GM21515 (cell line): ENCODE data around the gene POC5.
A peak's percentile ranks its signal among the peaks of the same experiment; 100 is the strongest.
"Not testable (repeated sequence)": the region's sequence is repeated elsewhere in the genome, so short reads cannot be mapped to it uniquely, and the experiment has no call there.

Experiments
- ATAC-seq: cut with Tn5 transposase; IDR thresholded peaks from one replicate; pipeline ENCODE4 v1.9.1; 2021; ENCODE audit not compliant: unreplicated experiment

Gene POC5, protein sequence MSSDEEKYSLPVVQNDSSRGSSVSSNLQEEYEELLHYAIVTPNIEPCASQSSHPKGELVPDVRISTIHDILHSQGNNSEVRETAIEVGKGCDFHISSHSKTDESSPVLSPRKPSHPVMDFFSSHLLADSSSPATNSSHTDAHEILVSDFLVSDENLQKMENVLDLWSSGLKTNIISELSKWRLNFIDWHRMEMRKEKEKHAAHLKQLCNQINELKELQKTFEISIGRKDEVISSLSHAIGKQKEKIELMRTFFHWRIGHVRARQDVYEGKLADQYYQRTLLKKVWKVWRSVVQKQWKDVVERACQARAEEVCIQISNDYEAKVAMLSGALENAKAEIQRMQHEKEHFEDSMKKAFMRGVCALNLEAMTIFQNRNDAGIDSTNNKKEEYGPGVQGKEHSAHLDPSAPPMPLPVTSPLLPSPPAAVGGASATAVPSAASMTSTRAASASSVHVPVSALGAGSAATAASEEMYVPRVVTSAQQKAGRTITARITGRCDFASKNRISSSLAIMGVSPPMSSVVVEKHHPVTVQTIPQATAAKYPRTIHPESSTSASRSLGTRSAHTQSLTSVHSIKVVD

DNA sequence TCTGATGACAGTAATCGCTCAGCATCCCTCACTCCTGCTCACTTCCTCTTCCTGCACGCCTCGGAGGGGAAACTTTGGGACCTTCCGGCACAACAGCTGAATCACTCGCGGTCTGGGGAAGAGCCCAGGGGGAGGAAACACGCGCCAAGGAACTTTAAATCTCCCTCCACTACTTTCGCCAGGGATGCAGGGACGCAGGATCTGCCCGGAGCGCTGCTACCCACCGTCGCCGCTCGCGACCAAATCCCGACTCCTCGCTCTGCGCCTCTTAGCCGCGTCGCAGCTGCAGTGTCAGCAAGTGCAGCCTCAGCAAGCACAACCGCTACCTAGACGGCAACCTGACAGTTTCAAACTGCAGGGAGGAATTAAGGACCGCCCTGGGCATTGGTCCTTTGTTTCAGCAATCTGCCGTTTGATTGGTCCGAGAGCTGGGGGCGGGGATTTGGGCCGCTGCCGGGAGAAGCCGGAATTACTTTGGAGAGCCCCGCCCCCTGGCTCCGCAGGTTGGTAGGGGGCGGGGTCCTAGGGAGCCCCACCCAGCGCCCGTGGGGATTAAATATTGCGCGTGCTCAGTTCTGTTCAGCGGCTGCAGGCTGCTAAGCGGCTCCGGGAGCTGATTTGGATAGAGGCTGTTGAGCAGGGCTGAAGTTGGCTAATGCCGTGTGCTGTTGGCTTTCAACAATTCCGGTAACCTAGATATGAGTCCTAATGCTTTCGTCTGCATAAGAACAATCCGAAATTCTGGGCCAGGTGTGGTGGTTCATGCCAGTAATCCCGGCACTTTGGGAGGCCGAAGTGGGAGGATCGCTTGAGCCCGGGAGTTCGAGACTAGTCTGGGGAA lies at the start of gene POC5:
POC5 (minus strand) TSS at position 356 of the 841 bp plus-strand sequence. CDS start 4,500 bp downstream, outside the sequence.
- peak; percentile 95 for ATAC-seq

DNA sequence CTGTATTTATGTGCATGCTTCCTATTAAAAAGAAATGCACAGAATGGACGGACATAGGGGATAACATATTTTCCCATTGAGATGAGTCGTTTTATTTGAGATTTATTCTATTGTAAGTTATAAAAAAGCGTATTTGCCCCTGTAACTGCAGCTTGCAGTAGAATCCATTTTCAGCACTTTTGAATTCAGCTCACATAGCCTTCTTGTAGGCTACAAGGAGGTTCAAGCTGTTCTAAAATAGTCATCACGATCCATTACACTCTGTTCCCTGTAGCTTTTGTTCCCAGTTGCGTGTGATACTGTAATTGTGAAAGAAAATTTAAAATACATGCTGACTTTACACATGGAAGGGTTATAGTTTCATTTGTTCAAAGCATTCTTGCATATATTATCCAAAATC lies 40.9 kb upstream of the POC5 start:
- no peak for ATAC-seq

- no peak for ATAC-seq
Measured at GRCh38 chr5:75756981-75757380, 39.7 kb upstream of the POC5 start.

- no peak for ATAC-seq
Measured at GRCh38 chr5:75756211-75756610, 39.0 kb upstream of the POC5 start.

DNA sequence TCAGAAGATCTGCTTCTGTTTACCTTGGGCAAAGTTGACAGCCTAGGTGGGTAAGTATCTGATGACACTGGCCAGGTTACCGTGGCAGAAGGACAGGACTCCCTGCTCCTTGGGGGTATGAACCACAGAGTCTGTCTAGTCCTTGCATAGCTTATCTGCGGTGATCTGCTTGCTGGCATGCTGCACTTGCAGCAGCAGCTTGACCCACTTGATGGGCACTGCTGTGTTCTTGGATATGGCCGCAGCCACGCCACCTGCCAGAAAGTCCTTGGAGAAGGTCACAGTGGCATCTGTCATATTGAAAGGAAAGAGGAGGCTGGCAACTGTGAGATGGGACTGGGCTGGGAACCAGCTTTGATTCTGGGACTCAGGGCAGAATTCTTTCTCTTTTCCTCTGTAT lies 35.9 kb upstream of the POC5 start:
- no peak for ATAC-seq

- ATAC-seq: no peak
Measured at GRCh38 chr5:75744355-75744754, 27.1 kb upstream of the POC5 start.

- ATAC-seq: no peak
Measured at GRCh38 chr5:75736273-75736672, 19.0 kb upstream of the POC5 start.

GRCh38 chr5:75734913-75735789 lies 17.9 kb upstream of the POC5 start:
- no peak for ATAC-seq

DNA sequence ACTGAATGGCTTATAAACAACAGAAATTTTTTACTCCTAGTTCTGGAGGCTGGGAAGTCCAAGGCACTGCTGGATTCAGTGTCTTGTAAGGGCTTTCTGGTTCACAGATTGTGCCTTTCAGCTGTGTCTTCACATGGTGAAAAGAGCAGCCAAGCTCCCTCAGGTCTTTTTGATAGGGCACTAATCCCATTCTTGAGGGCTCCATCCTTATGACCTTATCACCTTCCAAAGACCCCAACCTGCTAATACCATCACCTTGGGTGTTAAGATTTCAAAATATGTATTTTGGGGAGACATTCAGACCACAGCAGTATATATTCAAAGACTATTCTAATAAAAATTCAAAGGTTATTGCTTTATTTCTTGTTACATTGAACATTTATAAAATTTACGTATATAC lies 16.5 kb upstream of the POC5 start:
- ATAC-seq: no peak

DNA sequence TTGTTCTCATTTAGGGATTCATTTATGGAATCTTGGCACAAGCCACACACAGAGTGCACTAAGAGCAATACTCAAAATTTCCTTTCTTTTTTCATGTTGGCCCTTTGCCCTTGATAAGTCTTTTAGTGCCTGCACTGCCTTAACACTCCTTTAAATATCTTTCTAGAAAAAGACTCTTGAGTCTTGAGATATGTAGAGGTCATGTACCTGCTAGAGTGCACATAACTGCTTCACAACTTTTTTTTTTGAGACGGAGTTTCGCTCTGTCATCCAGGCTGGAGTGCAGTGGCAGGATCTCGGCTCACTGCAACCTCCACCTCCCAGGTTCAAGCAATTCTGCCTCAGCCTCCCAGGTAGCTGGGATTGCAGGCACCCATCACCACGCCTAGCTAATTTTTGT lies 14.3 kb upstream of the POC5 start:
- not testable (repeated sequence) for ATAC-seq

GRCh38 chr5:75729321-75729720 lies 12.1 kb upstream of the POC5 start:
- ATAC-seq: no peak

GRCh38 chr5:75727931-75728330 lies 10.7 kb upstream of the POC5 start:
- no peak for ATAC-seq

- ATAC-seq: not testable (repeated sequence)
Measured at GRCh38 chr5:75726224-75726623, 9.0 kb upstream of the POC5 start.

GRCh38 chr5:75723378-75723777 lies 6.1 kb upstream of the POC5 start:
- no peak for ATAC-seq

GRCh38 chr5:75721573-75721972 lies 4.3 kb upstream of the POC5 start:
- ATAC-seq: no peak

GRCh38 chr5:75720882-75721281 lies 3.6 kb upstream of the POC5 start:
- no peak for ATAC-seq

DNA sequence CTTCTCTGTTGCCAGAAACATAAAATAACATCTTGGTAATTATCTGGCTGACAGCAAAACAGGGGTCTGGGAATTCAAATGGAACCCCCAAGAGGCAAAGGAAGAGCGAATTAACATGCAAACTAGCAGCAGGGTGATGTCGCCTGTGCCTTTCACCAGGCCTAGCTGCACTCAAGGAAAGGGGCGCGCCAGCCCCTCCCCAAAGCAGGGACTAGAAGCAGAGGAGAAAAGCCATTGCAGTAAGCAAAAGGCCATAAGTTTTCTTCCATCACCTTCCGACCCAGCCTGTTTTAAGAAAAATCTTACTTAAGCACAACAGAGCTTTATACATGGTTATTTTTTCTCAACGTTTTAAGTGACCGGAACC lies 539 bp downstream of the POC5 start:
- ATAC-seq: peak; percentile 21

DNA sequence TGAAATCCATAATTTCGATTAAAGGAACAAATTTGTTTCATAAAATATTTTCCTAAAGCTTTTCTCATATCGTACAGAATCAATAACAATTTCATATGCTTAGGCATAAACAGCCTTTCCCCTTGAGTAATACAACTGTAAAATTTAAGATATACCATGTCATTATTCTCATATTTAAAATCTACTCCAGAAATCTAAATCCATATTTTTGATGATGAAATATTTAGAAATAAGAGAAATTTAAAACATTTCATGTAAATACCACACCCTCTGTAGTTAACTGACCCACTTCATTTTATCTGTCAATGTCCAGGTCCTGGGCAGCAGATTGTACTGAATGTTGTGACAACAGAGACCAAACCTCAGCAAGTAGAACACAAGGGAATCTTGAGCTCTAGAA lies 5.1 kb downstream of the POC5 start:
- ATAC-seq: no peak

GRCh38 chr5:75711151-75711550 lies 6.1 kb downstream of the POC5 start:
- no peak for ATAC-seq

DNA sequence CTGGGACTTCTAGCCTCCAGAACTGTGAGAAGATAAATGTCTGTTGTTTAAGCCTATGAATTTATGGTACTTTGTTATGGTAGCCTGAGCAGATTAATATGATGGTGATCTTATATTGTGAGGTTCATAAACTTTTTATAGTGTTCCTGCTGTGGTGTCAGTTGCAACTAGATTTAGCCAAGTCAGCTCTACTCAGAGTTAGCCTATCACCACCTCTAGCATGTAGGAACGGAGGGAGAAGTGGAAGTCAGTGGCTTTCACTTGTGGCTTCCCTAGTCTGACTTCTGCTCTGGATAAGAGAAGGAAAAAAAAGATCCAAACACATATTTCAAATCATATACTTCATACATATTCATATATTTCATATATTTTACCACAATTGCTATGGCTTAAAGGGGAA lies 6.6 kb downstream of the POC5 start:
- ATAC-seq: no peak
